Neural cell (in vitro differentiated cells): ENCODE data around the gene PARVA.

Experiments
- EP300 ChIP-seq: fragments of 450-650 bp; conservative IDR thresholded peaks from 2 replicates; pipeline ENCODE4 v1.6.1; 2014; ENCODE audit warnings: antibody characterized with exemption, mild to moderate bottlenecking, moderate library complexity; ENCODE audit not compliant: poor library complexity, severe bottlenecking
- EZH2 ChIP-seq: fragments of 200-600, 300-800 bp; shearing (Covaris generic), sonication (generic); IDR thresholded peaks from 2 replicates; pipeline ENCODE4 v1.6.1; 2014; ENCODE audit warnings: antibody characterized with exemption, low read length, borderline replicate concordance, mild to moderate bottlenecking; ENCODE audit not compliant: insufficient read depth, poor library complexity, severe bottlenecking
- MXI1 ChIP-seq: fragments of 450-650 bp; conservative IDR thresholded peaks from 2 replicates; pipeline ENCODE4 v1.6.1; 2014; ENCODE audit warnings: antibody characterized with exemption, mild to moderate bottlenecking; ENCODE audit not compliant: poor library complexity, severe bottlenecking
- POLR2AphosphoS5 ChIP-seq: IDR thresholded peaks from 2 replicates; pipeline ENCODE4 v1.6.1; 2012
- RAD21 ChIP-seq: fragments of 450-650 bp; conservative IDR thresholded peaks from 2 replicates; pipeline ENCODE4 v1.6.1; 2014; ENCODE audit warnings: antibody characterized with exemption, mild to moderate bottlenecking, moderate library complexity
- SMC3 ChIP-seq: fragments of 450-650 bp; conservative IDR thresholded peaks from 2 replicates; pipeline ENCODE4 v1.6.1; 2014; ENCODE audit warnings: antibody characterized with exemption, mild to moderate bottlenecking, moderate library complexity; ENCODE audit not compliant: poor library complexity
- TAF1 ChIP-seq: IDR thresholded peaks from 2 replicates; pipeline ENCODE4 v1.6.1; 2012; ENCODE audit warnings: low read depth
- TF ChIP-seq, protein P1 (sequence below): fragments of 450-650 bp; IDR thresholded peaks from 2 replicates; pipeline ENCODE4 v1.5.1; 2014; ENCODE audit warnings: antibody characterized with exemption, mild to moderate bottlenecking, moderate library complexity; ENCODE audit not compliant: poor library complexity, severe bottlenecking
- TF ChIP-seq, protein P2 (sequence below): IDR thresholded peaks from 2 replicates; pipeline ENCODE4 v1.6.1; 2012; ENCODE audit warnings: borderline replicate concordance

- TF ChIP-seq MXI1 (no peak), POLR2AphosphoS5 (no peak), TAF1 (no peak), EP300 (no peak), EZH2 (no peak), RAD21 (no peak), SMC3 (no peak)
- TF ChIP-seq, protein P1, sequence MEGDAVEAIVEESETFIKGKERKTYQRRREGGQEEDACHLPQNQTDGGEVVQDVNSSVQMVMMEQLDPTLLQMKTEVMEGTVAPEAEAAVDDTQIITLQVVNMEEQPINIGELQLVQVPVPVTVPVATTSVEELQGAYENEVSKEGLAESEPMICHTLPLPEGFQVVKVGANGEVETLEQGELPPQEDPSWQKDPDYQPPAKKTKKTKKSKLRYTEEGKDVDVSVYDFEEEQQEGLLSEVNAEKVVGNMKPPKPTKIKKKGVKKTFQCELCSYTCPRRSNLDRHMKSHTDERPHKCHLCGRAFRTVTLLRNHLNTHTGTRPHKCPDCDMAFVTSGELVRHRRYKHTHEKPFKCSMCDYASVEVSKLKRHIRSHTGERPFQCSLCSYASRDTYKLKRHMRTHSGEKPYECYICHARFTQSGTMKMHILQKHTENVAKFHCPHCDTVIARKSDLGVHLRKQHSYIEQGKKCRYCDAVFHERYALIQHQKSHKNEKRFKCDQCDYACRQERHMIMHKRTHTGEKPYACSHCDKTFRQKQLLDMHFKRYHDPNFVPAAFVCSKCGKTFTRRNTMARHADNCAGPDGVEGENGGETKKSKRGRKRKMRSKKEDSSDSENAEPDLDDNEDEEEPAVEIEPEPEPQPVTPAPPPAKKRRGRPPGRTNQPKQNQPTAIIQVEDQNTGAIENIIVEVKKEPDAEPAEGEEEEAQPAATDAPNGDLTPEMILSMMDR = no peak
- TF ChIP-seq, protein P2, sequence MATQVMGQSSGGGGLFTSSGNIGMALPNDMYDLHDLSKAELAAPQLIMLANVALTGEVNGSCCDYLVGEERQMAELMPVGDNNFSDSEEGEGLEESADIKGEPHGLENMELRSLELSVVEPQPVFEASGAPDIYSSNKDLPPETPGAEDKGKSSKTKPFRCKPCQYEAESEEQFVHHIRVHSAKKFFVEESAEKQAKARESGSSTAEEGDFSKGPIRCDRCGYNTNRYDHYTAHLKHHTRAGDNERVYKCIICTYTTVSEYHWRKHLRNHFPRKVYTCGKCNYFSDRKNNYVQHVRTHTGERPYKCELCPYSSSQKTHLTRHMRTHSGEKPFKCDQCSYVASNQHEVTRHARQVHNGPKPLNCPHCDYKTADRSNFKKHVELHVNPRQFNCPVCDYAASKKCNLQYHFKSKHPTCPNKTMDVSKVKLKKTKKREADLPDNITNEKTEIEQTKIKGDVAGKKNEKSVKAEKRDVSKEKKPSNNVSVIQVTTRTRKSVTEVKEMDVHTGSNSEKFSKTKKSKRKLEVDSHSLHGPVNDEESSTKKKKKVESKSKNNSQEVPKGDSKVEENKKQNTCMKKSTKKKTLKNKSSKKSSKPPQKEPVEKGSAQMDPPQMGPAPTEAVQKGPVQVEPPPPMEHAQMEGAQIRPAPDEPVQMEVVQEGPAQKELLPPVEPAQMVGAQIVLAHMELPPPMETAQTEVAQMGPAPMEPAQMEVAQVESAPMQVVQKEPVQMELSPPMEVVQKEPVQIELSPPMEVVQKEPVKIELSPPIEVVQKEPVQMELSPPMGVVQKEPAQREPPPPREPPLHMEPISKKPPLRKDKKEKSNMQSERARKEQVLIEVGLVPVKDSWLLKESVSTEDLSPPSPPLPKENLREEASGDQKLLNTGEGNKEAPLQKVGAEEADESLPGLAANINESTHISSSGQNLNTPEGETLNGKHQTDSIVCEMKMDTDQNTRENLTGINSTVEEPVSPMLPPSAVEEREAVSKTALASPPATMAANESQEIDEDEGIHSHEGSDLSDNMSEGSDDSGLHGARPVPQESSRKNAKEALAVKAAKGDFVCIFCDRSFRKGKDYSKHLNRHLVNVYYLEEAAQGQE = no peak
Measured at GRCh38 chr11:12469451-12469850, 92.1 kb downstream of the PARVA start.
